ENCODE data around the gene SLC39A9. TPM values are rescaled to one million over a fixed set of nuclear protein-coding genes. Genes with fewer than 3 reads are reported as not detected.

The SLC39A9 gene
- total and polyA plus RNA-seq, 2 experiments from 2014 or later: 23.7 to 36.8 TPM

GRCh38 chr14:69399750-69400149 lies 1.3 kb downstream of the SLC39A9 start:
- H3K9me3 ChIP-seq (ENCODE audit: low read depth): no peaks in the 10 kb centered on the region
- H3K27ac ChIP-seq: no peak overlapping the region
- no peaks in the 10 kb centered on the region for H3K27me3 ChIP-seq
- TF ChIP-seq CTCF (IDR thresholded peaks at IDR 0.05; ENCODE audit: low read depth, low read length): no peak
- no peak for DNase-seq (ENCODE audit: low read depth in 1 of 2, low spot score in 1 of 2)
- H3K4me1 ChIP-seq (ENCODE audit: low read depth): peaks cover 28% of the 10 kb centered on the region
- H3K4me3 ChIP-seq: peak overlapping the region; percentile 87
- H3K36me3 ChIP-seq: peaks cover 15% of the 10 kb centered on the region

GRCh38 chr14:69400154-69400553 lies 1.7 kb downstream of the SLC39A9 start:
- Histone ChIP-seq H3K27me3 (no peaks in the 10 kb centered on the region), H3K4me3 (peak overlapping the region; percentile 87), H3K9me3 (ENCODE audit: low read depth) (no peaks in the 10 kb centered on the region), H3K27ac (no peak overlapping the region), H3K36me3 (peaks cover 11% of the 10 kb centered on the region), H3K4me1 (ENCODE audit: low read depth) (peaks cover 28% of the 10 kb centered on the region)
- no peak for DNase-seq (ENCODE audit: low read depth in 1 of 2, low spot score in 1 of 2)
- no peak for TF ChIP-seq CTCF (IDR thresholded peaks at IDR 0.05; ENCODE audit: low read depth, low read length)

GRCh38 chr14:69401841-69402240 lies 3.3 kb downstream of the SLC39A9 start:
- no peaks in the 10 kb centered on the region for H3K36me3 ChIP-seq
- H3K4me1 ChIP-seq (ENCODE audit: low read depth): peaks cover 26% of the 10 kb centered on the region
- H3K27me3 ChIP-seq: no peaks in the 10 kb centered on the region
- H3K4me3 ChIP-seq: no peak overlapping the region
- no peak for TF ChIP-seq CTCF (IDR thresholded peaks at IDR 0.05; ENCODE audit: low read depth, low read length)
- DNase-seq (ENCODE audit: low read depth in 1 of 2, low spot score in 1 of 2): no peak
- no peak overlapping the region for H3K27ac ChIP-seq
- no peaks in the 10 kb centered on the region for H3K9me3 ChIP-seq (ENCODE audit: low read depth)

- H3K9me3 ChIP-seq (ENCODE audit: low read depth): no peaks in the 10 kb centered on the region
- no peak overlapping the region for H3K27ac ChIP-seq
- no peaks in the 10 kb centered on the region for H3K27me3 ChIP-seq
- no peak for TF ChIP-seq CTCF (IDR thresholded peaks at IDR 0.05; ENCODE audit: low read depth, low read length)
- no peaks in the 10 kb centered on the region for H3K36me3 ChIP-seq
- DNase-seq (ENCODE audit: low read depth in 1 of 2, low spot score in 1 of 2): no peak
- H3K4me3 ChIP-seq: no peak overlapping the region
- peaks cover 20% of the 10 kb centered on the region for H3K4me1 ChIP-seq (ENCODE audit: low read depth)
These were observed 6.0 kb downstream of the SLC39A9 start for GRCh38 chr14:69404478-69404877.

GRCh38 chr14:69404883-69405282 lies 6.4 kb downstream of the SLC39A9 start:
- no peak for DNase-seq (ENCODE audit: low read depth in 1 of 2, low spot score in 1 of 2)
- Histone ChIP-seq H3K4me3 (no peak overlapping the region), H3K36me3 (no peaks in the 10 kb centered on the region), H3K4me1 (ENCODE audit: low read depth) (peaks cover 16% of the 10 kb centered on the region), H3K27me3 (no peaks in the 10 kb centered on the region), H3K9me3 (ENCODE audit: low read depth) (no peaks in the 10 kb centered on the region), H3K27ac (no peak overlapping the region)
- no peak for TF ChIP-seq CTCF (IDR thresholded peaks at IDR 0.05; ENCODE audit: low read depth, low read length)

GRCh38 chr14:69405762-69406161 lies 7.3 kb downstream of the SLC39A9 start:
- Histone ChIP-seq H3K4me3 (no peak overlapping the region), H3K36me3 (no peaks in the 10 kb centered on the region), H3K4me1 (ENCODE audit: low read depth) (peaks cover 8% of the 10 kb centered on the region), H3K9me3 (ENCODE audit: low read depth) (no peaks in the 10 kb centered on the region), H3K27ac (no peak overlapping the region), H3K27me3 (no peaks in the 10 kb centered on the region)
- no peak for TF ChIP-seq CTCF (IDR thresholded peaks at IDR 0.05; ENCODE audit: low read depth, low read length)
- no peak for DNase-seq (ENCODE audit: low read depth in 1 of 2, low spot score in 1 of 2)

All from cardiac muscle cell (in vitro differentiated cells and primary cell).